Measurements from ENCODE around the gene ASPM.
A peak's percentile ranks its signal among the peaks of the same experiment; 100 is the strongest.

Gene ASPM

GRCh38 chr1:197180252-197180878 is 33.9 kb upstream of the ASPM start:
- ChIA-PET CTCF (interaction anchor here (0.7 to 6.2 kb wide), 34 partner anchors 10 to 493 kb away, joined by 3 to 61 read pairs (median 4); no protein-coding TSS in a partner anchor), POLR2A (no interaction called here)
- H3K4me3 ChIP-seq (ENCODE audit: low read depth, low read length) = no peak overlapping the region
- DNase-seq (ENCODE audit: low read depth, low spot score) = peak; percentile 59
- TF ChIP-seq, protein P1, sequence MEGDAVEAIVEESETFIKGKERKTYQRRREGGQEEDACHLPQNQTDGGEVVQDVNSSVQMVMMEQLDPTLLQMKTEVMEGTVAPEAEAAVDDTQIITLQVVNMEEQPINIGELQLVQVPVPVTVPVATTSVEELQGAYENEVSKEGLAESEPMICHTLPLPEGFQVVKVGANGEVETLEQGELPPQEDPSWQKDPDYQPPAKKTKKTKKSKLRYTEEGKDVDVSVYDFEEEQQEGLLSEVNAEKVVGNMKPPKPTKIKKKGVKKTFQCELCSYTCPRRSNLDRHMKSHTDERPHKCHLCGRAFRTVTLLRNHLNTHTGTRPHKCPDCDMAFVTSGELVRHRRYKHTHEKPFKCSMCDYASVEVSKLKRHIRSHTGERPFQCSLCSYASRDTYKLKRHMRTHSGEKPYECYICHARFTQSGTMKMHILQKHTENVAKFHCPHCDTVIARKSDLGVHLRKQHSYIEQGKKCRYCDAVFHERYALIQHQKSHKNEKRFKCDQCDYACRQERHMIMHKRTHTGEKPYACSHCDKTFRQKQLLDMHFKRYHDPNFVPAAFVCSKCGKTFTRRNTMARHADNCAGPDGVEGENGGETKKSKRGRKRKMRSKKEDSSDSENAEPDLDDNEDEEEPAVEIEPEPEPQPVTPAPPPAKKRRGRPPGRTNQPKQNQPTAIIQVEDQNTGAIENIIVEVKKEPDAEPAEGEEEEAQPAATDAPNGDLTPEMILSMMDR (IDR thresholded peaks at IDR 0.05; ENCODE audit: insufficient read depth, low read length, missing control alignments) = peak; percentile 49

DNA sequence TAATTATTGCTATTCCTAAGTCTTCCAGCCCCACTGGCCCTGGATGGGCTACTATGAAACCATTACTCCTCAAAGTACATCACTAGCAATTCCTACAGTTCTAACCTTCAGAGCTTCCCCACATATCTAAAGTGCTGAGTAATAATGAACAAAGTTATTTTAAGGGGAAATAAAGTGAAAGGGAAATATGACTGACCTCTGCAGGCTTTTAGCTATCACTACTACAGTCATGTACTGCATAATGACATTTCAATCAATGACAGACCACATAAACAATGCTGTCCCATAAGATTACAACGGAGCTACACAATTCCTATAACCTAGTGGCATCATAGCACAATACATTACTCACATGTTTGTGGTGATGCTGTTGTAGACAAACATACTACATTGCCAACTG is 32.5 kb upstream of the ASPM start:
- no peak for DNase-seq (ENCODE audit: low read depth, low spot score)
- CTCF ChIA-PET = interaction anchor here (0.7 to 6.2 kb wide), 32 partner anchors 9 to 492 kb away, joined by 3 to 61 read pairs (median 4); no protein-coding TSS in a partner anchor

GRCh38 chr1:197174818-197175217 is 28.3 kb upstream of the ASPM start:
- H3K4me3 ChIP-seq (ENCODE audit: low read depth, low read length) = no peak overlapping the region
- POLR2A ChIA-PET = no interaction called here
- no peak for DNase-seq (ENCODE audit: low read depth, low spot score)
- CTCF ChIA-PET = no interaction called here
- TF ChIP-seq, protein P1 (IDR thresholded peaks at IDR 0.05; ENCODE audit: insufficient read depth, low read length, missing control alignments) = no peak

More for the DNA sequence above, 32.5 kb upstream of the ASPM start:
- POLR2A ChIA-PET = interaction anchor here (0.5 kb wide), 1 partner anchor 325 kb away, joined by 3 read pairs; no protein-coding TSS in a partner anchor
- TF ChIP-seq, protein P1 (IDR thresholded peaks at IDR 0.05; ENCODE audit: insufficient read depth, low read length, missing control alignments) = no peak
- H3K4me3 ChIP-seq (ENCODE audit: low read depth, low read length) = no peak overlapping the region

GRCh38 chr1:197173571-197174507 is 27.4 kb upstream of the ASPM start:
- DNase-seq (ENCODE audit: low read depth, low spot score) = no peak
- TF ChIP-seq, protein P1 (IDR thresholded peaks at IDR 0.05; ENCODE audit: insufficient read depth, low read length, missing control alignments) = no peak
- CTCF ChIA-PET = no interaction called here

GRCh38 chr1:197171531-197171930 is 25.1 kb upstream of the ASPM start:
- no peak for DNase-seq (ENCODE audit: low read depth, low spot score)
- ChIA-PET CTCF (interaction anchor here (1.5 kb wide), 1 partner anchor 13 kb away, joined by 3 read pairs; no protein-coding TSS in a partner anchor), POLR2A (no interaction called here)
- no peak overlapping the region for H3K4me3 ChIP-seq (ENCODE audit: low read depth, low read length)
- TF ChIP-seq, protein P1 (IDR thresholded peaks at IDR 0.05; ENCODE audit: insufficient read depth, low read length, missing control alignments) = no peak

More at GRCh38 chr1:197173571-197174507, 27.4 kb upstream of the ASPM start:
- no peak overlapping the region for H3K4me3 ChIP-seq (ENCODE audit: low read depth, low read length)
- POLR2A ChIA-PET = no interaction called here

DNA sequence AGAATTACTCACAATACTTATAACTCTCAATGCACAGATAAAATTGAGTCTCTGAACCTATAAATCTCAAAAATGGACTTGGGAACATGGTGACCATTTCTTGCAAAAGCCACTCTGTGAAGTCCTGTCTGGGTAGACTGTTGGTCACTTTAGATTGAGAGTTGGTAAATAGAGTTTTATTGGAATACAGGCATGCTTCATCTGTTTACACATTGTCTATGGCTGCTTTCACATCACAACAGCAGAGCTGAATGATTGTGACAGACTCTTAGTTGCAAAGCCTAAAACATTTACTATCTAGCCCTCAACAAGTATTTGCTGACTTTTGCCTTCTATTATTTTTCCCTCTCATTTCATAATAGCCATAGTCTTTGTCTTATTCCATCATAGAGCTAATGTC is 24.1 kb upstream of the ASPM start:
- TF ChIP-seq, protein P1 (IDR thresholded peaks at IDR 0.05; ENCODE audit: insufficient read depth, low read length, missing control alignments) = no peak
- CTCF ChIA-PET = interaction anchor here (1.5 to 2.6 kb wide), 2 partner anchors 9 to 14 kb away, joined by 3 to 10 read pairs; no protein-coding TSS in a partner anchor
- no peak overlapping the region for H3K4me3 ChIP-seq (ENCODE audit: low read depth, low read length)
- no peak for DNase-seq (ENCODE audit: low read depth, low spot score)
- POLR2A ChIA-PET = no interaction called here

Data from AG04449 (cell line).